Subcutaneous abdominal adipose tissue (tissue), 5 donors: Measurements from ENCODE around the gene MOGAT1.

ENCODE experiments used
- H3K27ac ChIP-seq: one replicate; pipeline ENCODE4 v1.7.0; 2013; ENCODE audit warnings: low read depth, mild to moderate bottlenecking, inconsistent platforms, low read length, moderate library complexity
- H3K27me3 ChIP-seq, 5 donors: one replicate each; pipeline ENCODE4 v1.7.0; 2013; ENCODE audit warnings: low read length in 5 of 5, inconsistent platforms in 1 of 5; ENCODE audit not compliant: control insufficient read depth in 5 of 5, insufficient read depth in 4 of 5
- H3K36me3 ChIP-seq, 5 donors: one replicate each; pipeline ENCODE4 v1.7.0; 2013; ENCODE audit warnings: low read length in 5 of 5; ENCODE audit not compliant: control insufficient read depth in 5 of 5, insufficient read depth in 5 of 5
- H3K4me1 ChIP-seq, 5 donors: one replicate each; pipeline ENCODE4 v1.7.0; 2013; ENCODE audit warnings: low read length in 5 of 5, mild to moderate bottlenecking in 3 of 5, moderate library complexity in 1 of 5; ENCODE audit not compliant: control insufficient read depth in 5 of 5, insufficient read depth in 5 of 5
- H3K4me3 ChIP-seq, 5 donors: one replicate each; pipeline ENCODE4 v1.7.0; 2013; ENCODE audit warnings: low read length in 5 of 5, low read depth in 1 of 5
- H3K9ac ChIP-seq, 5 donors: one replicate each; pipeline ENCODE4 v1.7.0; 2013; ENCODE audit warnings: low read length in 5 of 5, mild to moderate bottlenecking in 4 of 5, moderate library complexity in 3 of 5
- H3K9me3 ChIP-seq, 5 donors: one replicate each; pipeline ENCODE4 v1.7.0; 2013; ENCODE audit warnings: low read length in 5 of 5; ENCODE audit not compliant: control insufficient read depth in 5 of 5
- donor health status: healthy.
- donor health status: healthy.
- donor health status: healthy.
- donor health status: healthy.
- donor health status: healthy.

MOGAT1 gene

GRCh38 chr2:222670191-222671038 is 1.0 kb upstream of the MOGAT1 start:
- H3K9ac ChIP-seq = no peak overlapping the region
- H3K27me3 ChIP-seq = peaks cover 0 to 4% (median 0%) of the 10 kb centered on the region in 5 donors
- peak overlapping the region; percentile 24 for H3K27ac ChIP-seq

GRCh38 chr2:222672068-222672401 is 577 bp downstream of the MOGAT1 start:
- peak overlapping the region; percentile 25 for H3K27ac ChIP-seq
- peak overlapping the region; percentile 60 to 79 (median 72) for H3K4me3 ChIP-seq
- peaks cover 0 to 4% (median 0%) of the 10 kb centered on the region in 5 donors for H3K27me3 ChIP-seq
- H3K4me1 ChIP-seq = peaks cover 0 to 41% (median 24%) of the 10 kb centered on the region in 5 donors
- H3K9me3 ChIP-seq = no peaks in the 10 kb centered on the region
- no peaks in the 10 kb centered on the region for H3K36me3 ChIP-seq
- H3K9ac ChIP-seq = peak overlapping the region in 4 of 5 donors; percentile 14 to 65 (median 48)

More at GRCh38 chr2:222670191-222671038, 1.0 kb upstream of the MOGAT1 start:
- H3K9me3 ChIP-seq = no peaks in the 10 kb centered on the region
- no peaks in the 10 kb centered on the region for H3K36me3 ChIP-seq
- H3K4me1 ChIP-seq = peaks cover 0 to 41% (median 24%) of the 10 kb centered on the region in 5 donors
- no peak overlapping the region for H3K4me3 ChIP-seq

GRCh38 chr2:222673273-222673672 is 1.8 kb downstream of the MOGAT1 start:
- no peak overlapping the region for H3K27ac ChIP-seq
- no peaks in the 10 kb centered on the region for H3K36me3 ChIP-seq
- H3K4me1 ChIP-seq = peaks cover 0 to 40% (median 17%) of the 10 kb centered on the region in 5 donors
- H3K9me3 ChIP-seq = no peaks in the 10 kb centered on the region
- no peak overlapping the region for H3K9ac ChIP-seq
- peaks cover 0 to 4% (median 0%) of the 10 kb centered on the region in 5 donors for H3K27me3 ChIP-seq
- H3K4me3 ChIP-seq = peak overlapping the region in 1 of 5 donors; percentile 30

GRCh38 chr2:222673883-222674282 is 2.4 kb downstream of the MOGAT1 start:
- peaks cover 0 to 34% (median 16%) of the 10 kb centered on the region in 5 donors for H3K4me1 ChIP-seq
- no peaks in the 10 kb centered on the region for H3K36me3 ChIP-seq
- no peak overlapping the region for H3K9ac ChIP-seq
- H3K27ac ChIP-seq = no peak overlapping the region
- peaks cover 0 to 4% (median 0%) of the 10 kb centered on the region in 5 donors for H3K27me3 ChIP-seq
- H3K9me3 ChIP-seq = no peaks in the 10 kb centered on the region
- H3K4me3 ChIP-seq = no peak overlapping the region

- Histone ChIP-seq H3K4me3 (no peak overlapping the region), H3K27me3 (peaks cover 0 to 2% (median 0%) of the 10 kb centered on the region in 5 donors), H3K4me1 (peaks cover 0 to 7% (median 0%) of the 10 kb centered on the region in 5 donors)
Observed at GRCh38 chr2:222677981-222678380, 6.5 kb downstream of the MOGAT1 start.

GRCh38 chr2:222683805-222684204 is 12.3 kb downstream of the MOGAT1 start:
- Histone ChIP-seq H3K4me3 (no peak overlapping the region), H3K4me1 (no peaks in the 10 kb centered on the region), H3K27me3 (no peaks in the 10 kb centered on the region), H3K36me3 (no peaks in the 10 kb centered on the region), H3K9me3 (no peaks in the 10 kb centered on the region), H3K9ac (no peak overlapping the region), H3K27ac (no peak overlapping the region)

More at GRCh38 chr2:222677981-222678380, 6.5 kb downstream of the MOGAT1 start:
- Histone ChIP-seq H3K9me3 (no peaks in the 10 kb centered on the region), H3K27ac (no peak overlapping the region), H3K36me3 (no peaks in the 10 kb centered on the region), H3K9ac (no peak overlapping the region)

- H3K9ac ChIP-seq = no peak overlapping the region
- H3K36me3 ChIP-seq = peaks cover 0 to 2% (median 0%) of the 10 kb centered on the region in 5 donors
- no peak overlapping the region for H3K27ac ChIP-seq
- H3K4me3 ChIP-seq = no peak overlapping the region
- H3K27me3 ChIP-seq = no peaks in the 10 kb centered on the region
- H3K4me1 ChIP-seq = peaks cover 0 to 5% (median 0%) of the 10 kb centered on the region in 5 donors
- no peaks in the 10 kb centered on the region for H3K9me3 ChIP-seq
Observed at GRCh38 chr2:222686086-222686750, 14.8 kb downstream of the MOGAT1 start.

- H3K27ac ChIP-seq = no peak overlapping the region
- no peaks in the 10 kb centered on the region for H3K27me3 ChIP-seq
- H3K4me1 ChIP-seq = peaks cover 0 to 5% (median 0%) of the 10 kb centered on the region in 5 donors
Observed at GRCh38 chr2:222688917-222689316, 17.5 kb downstream of the MOGAT1 start.

GRCh38 chr2:222689322-222689721 is 17.9 kb downstream of the MOGAT1 start:
- no peak overlapping the region for H3K9ac ChIP-seq
- H3K36me3 ChIP-seq = peaks cover 0 to 2% (median 0%) of the 10 kb centered on the region in 5 donors
- no peak overlapping the region for H3K27ac ChIP-seq
- no peaks in the 10 kb centered on the region for H3K27me3 ChIP-seq
- no peaks in the 10 kb centered on the region for H3K9me3 ChIP-seq
- H3K4me3 ChIP-seq = no peak overlapping the region
- peaks cover 0 to 5% (median 0%) of the 10 kb centered on the region in 5 donors for H3K4me1 ChIP-seq

More at GRCh38 chr2:222688917-222689316, 17.5 kb downstream of the MOGAT1 start:
- no peak overlapping the region for H3K4me3 ChIP-seq
- no peak overlapping the region for H3K9ac ChIP-seq
- peaks cover 0 to 2% (median 0%) of the 10 kb centered on the region in 5 donors for H3K36me3 ChIP-seq
- no peaks in the 10 kb centered on the region for H3K9me3 ChIP-seq
